Activated T-helper 1 cell treated with anti-CD3 and anti-CD28 coated beads, Interleukin-2, amount 50 U/mL, for 16 hours (primary cell): ENCODE measurements around the gene PCDH15.
"Not testable (repeated sequence)": the region's sequence is repeated elsewhere in the genome, so short reads cannot be mapped to it uniquely, and the experiment has no call there.

Experiments used
- DNase-seq, 2 donors: peaks; one replicate each; pipeline ENCODE4 v3.0.0-alpha.2; 2020; ENCODE audit warnings: low read depth in 1 of 2, low spot score in 1 of 2

PCDH15 gene

GRCh38 chr10:54402576-54402975 is 398.5 kb downstream of the PCDH15 start:
- no peak for DNase-seq

GRCh38 chr10:54396031-54396430 is 405.0 kb downstream of the PCDH15 start:
- no peak for DNase-seq

- not testable (repeated sequence) for DNase-seq
Observed at GRCh38 chr10:54394598-54394997, 406.4 kb downstream of the PCDH15 start.

GRCh38 chr10:54372179-54372578 is 428.9 kb downstream of the PCDH15 start:
- no peak for DNase-seq

- DNase-seq: no peak
Observed at GRCh38 chr10:54368984-54369383, 432.0 kb downstream of the PCDH15 start.

GRCh38 chr10:54363390-54363789 is 437.6 kb downstream of the PCDH15 start:
- DNase-seq: no peak

GRCh38 chr10:54342058-54342457 is 459.0 kb downstream of the PCDH15 start:
- no peak for DNase-seq

GRCh38 chr10:54335296-54335695 is 465.7 kb downstream of the PCDH15 start:
- DNase-seq: no peak

- DNase-seq: no peak
Observed at GRCh38 chr10:54319341-54319740, 481.7 kb downstream of the PCDH15 start.

GRCh38 chr10:54318470-54318869 is 482.6 kb downstream of the PCDH15 start:
- DNase-seq: no peak

- DNase-seq: no peak
Observed at GRCh38 chr10:54314430-54314829, 486.6 kb downstream of the PCDH15 start.

GRCh38 chr10:54284526-54285193 is 516.4 kb downstream of the PCDH15 start:
- no peak for DNase-seq

GRCh38 chr10:54282012-54282411 is 519.0 kb downstream of the PCDH15 start:
- DNase-seq: no peak

GRCh38 chr10:54266395-54266794 is 534.6 kb downstream of the PCDH15 start:
- DNase-seq: no peak

- DNase-seq: no peak
Observed at GRCh38 chr10:54262726-54263125, 538.3 kb downstream of the PCDH15 start.

GRCh38 chr10:54259104-54259503 is 541.9 kb downstream of the PCDH15 start:
- DNase-seq: no peak

GRCh38 chr10:54234832-54235231 is 566.2 kb downstream of the PCDH15 start:
- DNase-seq: no peak

- no peak for DNase-seq
Observed at GRCh38 chr10:54203401-54203800, 597.6 kb downstream of the PCDH15 start.

- DNase-seq: no peak
Observed at GRCh38 chr10:54198051-54198450, 603.0 kb downstream of the PCDH15 start.

- no peak for DNase-seq
Observed at GRCh38 chr10:54194806-54195205, 606.2 kb downstream of the PCDH15 start.

GRCh38 chr10:54159924-54160323 is 641.1 kb downstream of the PCDH15 start:
- DNase-seq: no peak

- DNase-seq: no peak
Observed at GRCh38 chr10:54148508-54148907, 652.5 kb downstream of the PCDH15 start.

- no peak for DNase-seq
Observed at GRCh38 chr10:54139819-54140428, 661.1 kb downstream of the PCDH15 start.
